HG03354 (cell line): ENCODE data around the gene CCDC12.

ENCODE experiments used
- ATAC-seq: cut with Tn5 transposase; IDR thresholded peaks from one replicate; pipeline ENCODE4 v1.9.1; 2021; ENCODE audit warnings: mild to moderate bottlenecking; ENCODE audit not compliant: unreplicated experiment, poor library complexity, severe bottlenecking

Gene CCDC12

DNA sequence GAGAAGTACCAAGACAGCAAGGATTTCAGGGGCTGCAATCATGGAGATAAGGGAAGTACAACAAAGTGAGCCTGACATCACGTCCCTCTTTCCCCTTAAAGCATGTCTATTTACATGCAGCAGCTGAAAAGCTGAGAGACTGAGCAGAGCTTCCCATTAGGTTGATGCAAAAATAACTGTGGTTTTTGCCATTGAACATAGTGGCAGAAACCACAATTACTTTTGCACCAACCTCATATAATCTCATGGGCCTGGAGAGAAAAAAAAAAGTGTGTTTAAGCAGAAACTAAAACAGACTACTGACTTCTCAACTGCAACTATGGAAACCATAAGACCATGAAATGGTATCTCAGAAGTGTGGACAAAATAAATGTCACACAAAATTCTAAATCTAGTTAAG, 48.3 kb downstream of the CCDC12 start:
- no peak for ATAC-seq

DNA sequence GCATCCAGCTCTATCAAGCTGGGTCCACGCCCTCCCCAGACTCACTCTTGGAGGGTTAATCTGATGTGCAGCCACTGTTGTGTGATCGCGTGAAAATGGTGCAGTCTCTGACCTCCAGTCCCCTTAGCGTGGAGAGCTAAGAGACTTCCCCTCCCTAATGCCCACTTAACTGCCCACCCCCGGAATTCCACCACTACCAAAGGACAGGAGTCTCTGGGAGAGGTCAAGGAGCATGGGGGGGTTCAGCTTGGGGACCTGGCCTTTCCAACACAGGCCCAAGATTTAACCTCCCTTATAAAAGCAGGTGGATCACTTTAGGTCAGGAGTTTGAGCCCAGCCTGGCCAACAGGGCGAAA, 48.8 kb downstream of the CCDC12 start:
- no peak for ATAC-seq

DNA sequence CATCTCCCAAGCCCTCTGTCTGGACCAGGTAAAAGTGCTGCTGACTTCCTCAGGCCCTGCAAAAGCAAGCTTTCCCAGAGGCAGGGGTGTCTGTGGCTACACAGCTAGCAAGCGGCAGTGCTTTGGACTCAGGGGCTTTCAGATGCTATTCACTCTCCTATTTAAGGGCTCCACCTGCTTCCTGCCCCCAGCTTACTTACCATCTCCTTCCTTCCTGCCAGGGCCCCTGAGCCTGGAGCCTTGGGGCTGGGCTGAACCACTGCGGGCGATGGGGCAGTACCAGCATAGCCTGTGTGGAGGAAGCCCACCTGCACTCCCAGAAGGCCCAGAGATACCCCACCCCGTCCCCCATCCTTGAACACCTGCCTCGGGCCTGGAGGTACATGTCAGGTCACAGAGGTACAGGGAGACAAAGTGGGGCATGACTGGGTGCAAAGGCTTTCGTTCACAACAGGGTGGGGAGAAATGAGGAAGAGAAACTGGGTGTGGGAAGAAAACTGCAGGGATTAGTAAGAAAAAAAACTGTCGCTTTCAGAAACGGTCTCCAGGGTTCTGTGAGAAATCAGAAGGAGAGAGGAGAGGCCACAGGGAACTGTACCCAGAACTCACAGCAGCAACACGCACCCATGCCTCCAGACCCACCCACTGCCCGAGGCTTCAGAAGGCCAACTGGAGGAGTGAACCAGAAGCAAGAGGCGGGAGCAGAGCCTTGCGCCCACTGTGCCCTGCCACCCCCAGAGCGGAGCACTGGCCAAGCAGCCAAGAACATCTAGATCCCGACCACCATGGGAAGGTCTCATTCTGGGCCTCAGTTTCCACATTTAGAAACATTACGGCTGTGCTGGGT, 49.5 kb downstream of the CCDC12 start:
- peak; percentile 60 for ATAC-seq

DNA sequence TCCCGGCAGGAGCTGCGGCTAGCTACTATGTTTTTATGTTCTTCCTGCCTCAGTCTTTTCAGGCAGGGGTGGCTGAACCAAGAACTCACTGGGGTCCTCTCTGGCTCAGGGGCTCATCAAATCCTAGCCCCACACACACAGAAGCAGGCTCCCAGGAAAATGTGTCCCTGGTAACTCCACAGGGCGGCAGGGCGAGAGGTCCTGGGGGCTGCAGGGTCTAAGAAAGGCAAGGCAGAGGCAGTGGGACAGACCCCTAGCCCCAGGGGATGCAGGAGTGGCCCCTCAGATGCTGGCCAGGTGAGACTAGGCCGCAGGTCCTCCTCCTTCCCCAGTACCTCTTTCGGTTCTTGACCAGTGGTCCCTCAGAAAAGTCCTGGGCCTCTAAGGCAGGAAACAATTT, 50.1 kb downstream of the CCDC12 start:
- no peak for ATAC-seq

DNA sequence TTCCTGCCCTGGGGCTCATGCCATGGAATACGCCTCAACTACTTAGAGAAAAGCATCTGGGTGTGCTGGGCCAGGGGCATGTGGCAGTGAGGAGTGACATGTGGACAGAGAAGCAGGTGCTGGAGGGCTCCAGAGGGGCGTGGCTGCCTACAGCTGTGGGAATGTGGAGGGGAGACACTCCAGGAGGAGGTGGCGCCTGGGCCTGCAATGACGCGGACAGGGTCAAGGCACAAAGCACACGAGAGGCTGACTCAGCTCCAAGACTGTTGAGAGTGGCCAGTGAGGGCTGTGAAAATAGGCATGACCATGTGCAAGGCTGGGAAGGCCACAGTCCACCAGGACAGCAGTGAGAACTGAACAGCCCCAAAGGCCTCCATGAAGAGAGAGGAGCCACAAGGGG, 50.5 kb downstream of the CCDC12 start:
- no peak for ATAC-seq

DNA sequence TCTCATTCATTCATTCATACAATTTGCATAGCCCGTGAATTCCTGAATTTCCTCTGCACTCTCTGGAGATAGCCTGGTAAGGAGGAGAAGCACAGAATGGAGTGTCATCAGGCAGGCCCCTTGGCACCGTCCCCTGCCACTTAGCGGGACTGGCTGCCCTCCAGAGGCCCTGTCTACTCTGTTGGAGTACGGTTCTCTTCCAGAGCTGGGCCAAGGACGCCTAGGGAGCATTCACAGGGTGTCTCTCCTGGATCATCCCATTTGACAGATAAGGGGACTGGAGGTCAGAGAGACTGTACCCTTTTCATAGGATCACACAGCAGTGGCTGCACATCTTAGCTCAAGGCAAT, 51.0 kb downstream of the CCDC12 start:
- ATAC-seq: no peak

DNA sequence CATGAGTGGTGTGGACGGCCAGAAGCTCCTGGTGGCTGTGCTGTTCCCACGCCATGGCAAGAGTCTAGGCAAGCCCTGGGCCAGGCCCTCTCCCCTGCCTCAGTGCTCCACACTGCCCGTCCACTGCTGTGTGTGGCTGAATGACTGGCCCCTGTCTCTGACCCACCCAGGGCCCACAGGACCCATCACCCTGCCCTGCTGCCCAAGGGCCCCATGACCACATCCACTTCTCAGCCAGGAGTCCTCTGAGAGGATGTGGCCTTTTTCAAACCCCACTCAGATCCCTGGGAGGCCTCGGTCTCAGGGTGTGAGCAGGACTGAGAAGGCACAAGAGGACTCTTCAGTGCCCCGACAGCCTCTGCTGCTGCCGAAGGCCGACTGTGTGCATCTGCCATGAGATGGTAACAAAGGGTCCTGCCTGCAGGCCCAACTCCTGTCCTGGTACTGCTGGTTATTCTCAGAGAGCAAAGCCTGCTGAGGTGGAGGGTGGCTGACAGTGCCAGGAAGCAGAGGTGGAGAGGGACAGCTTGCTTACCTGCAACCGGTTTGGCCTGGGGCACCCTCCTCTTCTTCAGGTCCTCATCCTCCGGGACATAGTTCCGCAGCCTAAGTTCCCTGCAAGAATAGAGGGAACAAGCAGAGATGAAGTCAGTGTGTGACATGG, 51.5 kb downstream of the CCDC12 start:
- no peak for ATAC-seq

DNA sequence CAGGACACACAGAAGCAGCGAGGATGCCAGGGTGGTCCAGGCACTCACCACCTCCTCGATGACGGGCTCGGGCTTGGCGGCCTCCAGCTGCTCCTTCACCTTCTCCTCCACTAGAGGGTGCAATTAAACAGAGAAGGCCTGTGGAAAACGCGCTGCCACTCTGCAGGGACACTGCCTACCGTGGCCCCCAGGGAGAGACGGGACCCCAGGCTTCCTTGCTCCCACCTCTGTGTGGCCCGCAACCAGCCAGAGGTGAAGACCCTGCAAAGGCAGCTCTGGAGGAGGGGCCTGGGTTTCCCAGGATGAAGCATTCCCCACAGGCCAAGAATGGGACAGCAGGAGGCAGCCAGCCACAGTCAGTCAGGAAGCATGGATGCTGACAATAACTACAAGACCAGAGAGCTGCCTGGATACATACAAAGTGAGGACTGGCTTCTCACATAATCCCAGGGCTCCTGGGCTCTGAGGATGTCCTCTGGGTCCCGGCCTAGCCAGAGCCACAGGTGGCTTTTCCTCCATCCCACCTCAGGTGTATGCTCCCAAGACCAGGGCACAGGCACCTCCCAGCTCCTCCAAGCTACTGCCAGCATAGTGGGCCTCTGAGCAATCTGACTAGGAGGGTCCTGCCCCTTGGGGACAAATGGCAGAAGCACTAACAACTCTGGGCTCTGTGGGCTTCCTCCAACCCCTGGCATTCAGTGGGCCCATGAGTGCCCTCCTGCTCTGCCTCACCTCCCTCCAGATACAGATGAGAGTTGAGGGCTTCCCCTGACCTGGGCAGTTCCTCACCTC, 52.8 kb downstream of the CCDC12 start:
- ATAC-seq: no peak

DNA sequence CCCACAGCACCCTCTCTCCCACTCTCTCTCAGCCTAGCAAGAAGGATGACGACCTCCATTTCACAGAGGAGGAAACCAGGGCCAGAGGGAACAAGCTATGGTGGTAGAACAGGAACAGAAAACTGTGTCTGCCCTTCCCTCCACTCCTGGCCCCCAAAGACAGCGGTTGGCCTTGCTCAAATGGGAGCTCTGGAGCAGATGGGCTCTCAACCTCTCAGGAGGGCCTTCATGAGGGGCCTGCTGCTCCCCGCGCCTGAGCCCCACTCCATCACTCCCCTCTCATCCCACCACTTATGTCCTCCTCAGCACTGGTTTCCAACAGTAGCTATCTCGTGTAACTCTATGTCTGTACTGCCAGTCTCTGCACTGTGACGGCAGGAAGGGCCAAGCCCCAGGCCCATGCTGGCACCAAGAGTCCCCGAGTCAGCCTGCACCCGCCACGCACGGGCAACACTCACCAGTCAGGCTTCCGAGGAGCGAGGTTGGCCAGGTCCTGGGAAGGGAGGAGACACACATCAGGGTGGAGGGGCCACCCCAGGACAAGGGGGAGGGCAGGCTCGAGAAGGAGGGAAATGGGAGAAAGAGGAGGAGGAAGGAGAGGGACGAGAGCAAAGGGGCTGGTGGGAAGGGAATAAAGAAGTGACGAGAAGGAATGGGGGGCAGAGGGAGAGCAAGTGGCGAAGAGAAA, 53.5 kb downstream of the CCDC12 start:
- no peak for ATAC-seq

DNA sequence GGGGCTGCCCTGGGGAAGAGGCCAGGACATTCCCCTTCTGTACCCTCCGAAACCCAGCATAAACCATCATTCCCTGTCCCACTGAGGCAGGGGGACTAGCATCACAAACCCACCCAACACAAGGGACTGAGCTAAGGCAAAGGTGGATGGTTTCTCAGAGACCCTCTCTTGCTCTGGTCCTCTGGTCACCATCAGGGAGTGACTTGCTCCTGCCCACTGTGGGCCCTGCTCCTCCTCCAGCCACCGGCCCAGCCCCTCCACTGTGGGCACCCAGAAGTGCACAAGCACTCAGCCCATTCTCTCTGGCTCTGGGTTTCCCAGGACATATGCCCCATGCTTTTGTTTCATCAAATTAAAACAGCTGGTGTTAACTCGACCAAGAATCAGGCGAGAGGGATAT, 54.1 kb downstream of the CCDC12 start:
- ATAC-seq: no peak

DNA sequence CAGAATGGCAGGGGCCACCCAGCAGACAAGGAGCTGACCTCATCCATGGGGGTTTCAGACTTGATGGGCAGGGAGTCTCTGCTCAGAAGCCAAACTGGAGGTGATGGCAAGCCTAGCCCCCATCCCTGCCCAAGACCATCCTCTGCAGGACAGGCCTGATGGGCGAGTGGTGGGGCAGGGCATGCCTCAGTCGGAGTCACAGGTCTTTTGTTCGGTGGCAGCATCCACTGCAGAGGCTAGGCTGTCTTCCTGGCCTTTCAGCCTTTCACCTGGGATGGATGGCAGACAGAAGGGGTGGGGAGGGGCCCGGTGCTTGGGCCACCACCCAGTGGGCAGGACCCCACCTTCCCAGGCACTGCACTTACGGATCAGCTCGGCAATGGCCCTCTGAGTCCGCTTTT, 54.7 kb downstream of the CCDC12 start:
- ATAC-seq: no peak

DNA sequence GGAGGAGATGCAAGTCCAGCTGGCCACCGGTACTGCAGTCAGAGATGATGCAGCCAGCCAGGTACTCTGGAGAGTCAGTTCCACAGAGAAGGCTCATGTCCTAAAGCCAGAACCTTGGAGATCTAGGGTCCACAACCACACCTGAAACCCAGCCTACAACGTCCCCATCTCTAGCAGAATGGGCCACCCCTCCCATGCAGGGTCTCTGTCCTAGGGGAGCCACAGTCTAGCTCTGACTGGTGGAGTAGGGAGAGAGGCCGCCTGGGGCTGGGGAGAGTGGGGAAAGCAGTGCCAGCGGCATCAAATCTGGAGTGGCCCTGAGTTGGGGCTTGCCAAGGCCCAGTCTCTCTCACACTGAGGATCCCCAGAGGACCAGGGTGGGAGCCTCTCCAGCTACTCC, 55.5 kb downstream of the CCDC12 start:
- no peak for ATAC-seq

DNA sequence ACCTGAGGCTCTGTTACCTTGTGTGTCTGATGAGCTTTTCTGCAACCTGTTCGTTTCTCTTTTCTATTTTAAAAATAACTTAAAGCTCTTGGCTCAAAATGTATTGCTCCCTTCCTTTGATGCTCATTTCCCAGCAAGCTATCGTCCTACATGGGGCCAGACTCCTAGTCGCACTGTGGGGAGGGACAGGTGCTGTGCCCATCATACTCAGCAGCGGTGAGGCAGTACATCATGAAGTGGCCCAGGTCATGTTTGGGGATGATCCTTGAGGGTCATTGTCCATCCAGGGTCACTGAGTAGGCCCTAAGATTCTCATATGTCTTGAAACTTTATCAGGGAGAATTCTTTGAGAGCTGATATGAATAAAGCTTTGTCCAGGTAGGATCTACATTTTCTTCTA, 57.9 kb downstream of the CCDC12 start:
- ATAC-seq: no peak

DNA sequence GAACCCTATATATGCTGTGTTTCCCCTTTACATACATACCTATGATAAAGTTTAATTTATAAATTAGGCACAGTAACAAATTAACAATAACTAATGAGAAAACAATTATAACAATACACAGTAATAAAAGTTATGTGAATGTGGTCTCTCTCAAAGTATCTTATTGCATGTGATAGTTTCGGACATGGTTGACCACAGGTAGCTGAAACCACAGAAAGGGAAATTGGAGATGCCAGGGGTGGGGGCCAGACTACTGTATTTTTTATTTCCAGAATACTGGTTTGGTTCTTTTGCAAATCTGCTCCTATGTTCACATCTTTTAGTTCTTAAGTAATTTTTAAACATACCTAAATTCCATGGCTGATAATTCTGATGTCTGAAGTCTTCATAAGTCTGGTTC, 58.3 kb downstream of the CCDC12 start:
- no peak for ATAC-seq

DNA sequence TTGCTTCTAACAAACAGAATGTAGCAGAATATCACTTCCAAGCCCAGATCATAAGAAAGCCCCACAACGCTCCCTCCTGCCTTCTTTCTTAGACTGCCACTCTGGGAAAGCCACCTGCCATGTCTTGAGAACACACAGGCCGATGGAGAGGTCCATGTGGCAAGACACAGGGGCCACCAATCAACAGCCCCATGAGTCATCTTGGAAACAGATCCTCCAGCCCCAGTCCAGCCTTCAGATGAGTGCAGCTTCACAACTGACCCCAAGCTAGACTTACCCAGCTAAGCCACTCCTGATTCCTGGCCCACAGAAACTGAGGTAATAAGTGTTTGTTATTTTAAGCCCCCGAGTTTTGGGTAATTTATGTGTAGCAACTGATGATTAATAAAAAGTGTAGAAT, 59.3 kb downstream of the CCDC12 start:
- ATAC-seq: no peak

DNA sequence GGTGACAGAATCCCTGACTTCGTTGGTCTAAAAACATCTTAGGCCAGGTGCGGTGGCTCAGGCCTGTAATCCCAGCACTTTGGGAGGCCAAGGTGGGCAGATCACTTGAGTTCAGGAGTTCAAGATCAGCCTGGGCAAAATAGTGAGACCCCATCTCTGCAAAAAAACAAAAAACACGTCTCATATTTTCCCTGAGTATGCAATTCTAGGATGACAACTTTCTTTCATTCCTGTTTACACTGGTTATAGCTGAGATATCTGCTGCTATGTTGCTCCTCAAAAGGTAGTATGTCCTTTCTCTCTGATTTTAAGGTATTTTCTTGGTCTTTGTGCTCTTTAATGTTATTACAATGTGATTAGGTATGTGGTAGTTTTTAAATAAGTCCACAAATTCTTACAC, 59.7 kb downstream of the CCDC12 start:
- no peak for ATAC-seq

DNA sequence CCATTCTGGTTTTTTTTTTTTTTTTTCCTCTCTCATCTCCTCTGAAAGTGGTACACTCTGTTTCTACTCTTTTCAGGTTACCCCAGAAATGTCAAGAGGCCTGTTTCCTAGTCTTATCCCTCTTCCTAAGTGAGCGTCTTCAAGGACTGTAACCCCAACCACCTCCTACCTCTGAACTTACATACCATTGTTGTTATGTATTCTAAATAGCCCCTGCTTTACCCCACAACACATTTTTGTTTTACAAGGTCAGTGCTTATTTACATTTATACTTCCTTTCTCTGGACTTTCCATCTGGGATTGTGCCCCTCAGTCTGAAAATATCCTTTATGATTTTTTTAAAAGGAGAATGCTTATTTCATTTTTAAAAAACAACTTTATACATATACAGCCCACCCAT, 60.3 kb downstream of the CCDC12 start:
- no peak for ATAC-seq

DNA sequence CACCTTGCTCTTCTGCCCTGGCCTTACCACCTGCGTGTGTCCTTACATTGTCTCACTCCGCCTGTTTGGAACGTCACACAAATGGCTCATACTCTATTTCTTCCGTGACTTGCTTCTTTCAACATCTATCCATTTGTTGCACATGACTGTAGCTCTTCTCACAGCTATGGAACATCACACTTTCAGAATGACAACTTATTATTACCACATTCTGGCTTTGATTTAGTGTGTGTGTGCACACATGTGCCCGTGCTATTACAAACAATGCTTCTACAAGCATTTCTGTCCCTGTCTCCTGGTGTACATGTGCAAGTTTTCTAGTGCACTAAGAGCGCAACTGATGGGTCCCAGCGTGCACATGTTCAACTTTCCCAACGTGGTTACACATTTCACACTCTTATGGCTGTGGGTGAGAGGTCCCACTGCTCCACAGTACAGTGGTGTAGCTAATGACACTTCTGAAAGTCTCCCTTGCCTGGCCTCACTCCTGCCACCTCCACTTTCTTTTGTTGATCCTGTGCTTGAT, 61.2 kb downstream of the CCDC12 start:
- no peak for ATAC-seq

DNA sequence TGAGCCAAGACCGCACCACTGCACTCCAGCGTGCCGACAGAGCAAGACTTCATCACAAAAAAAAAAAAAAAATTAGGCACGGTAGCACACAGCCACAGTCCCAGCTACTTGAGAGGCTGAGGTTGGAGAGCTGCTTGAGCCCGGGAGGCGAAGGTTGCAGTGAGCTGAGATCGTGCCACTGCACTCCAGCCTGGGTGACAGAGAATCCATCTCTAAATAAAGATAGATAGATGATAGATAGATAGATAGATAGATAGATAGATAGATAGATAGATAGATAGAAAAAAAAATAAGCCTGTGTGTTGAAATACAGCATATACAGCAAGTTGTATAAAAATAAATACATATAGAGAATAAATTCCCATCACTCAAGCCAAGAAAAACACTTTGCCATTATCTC, 61.7 kb downstream of the CCDC12 start:
- ATAC-seq: no peak

DNA sequence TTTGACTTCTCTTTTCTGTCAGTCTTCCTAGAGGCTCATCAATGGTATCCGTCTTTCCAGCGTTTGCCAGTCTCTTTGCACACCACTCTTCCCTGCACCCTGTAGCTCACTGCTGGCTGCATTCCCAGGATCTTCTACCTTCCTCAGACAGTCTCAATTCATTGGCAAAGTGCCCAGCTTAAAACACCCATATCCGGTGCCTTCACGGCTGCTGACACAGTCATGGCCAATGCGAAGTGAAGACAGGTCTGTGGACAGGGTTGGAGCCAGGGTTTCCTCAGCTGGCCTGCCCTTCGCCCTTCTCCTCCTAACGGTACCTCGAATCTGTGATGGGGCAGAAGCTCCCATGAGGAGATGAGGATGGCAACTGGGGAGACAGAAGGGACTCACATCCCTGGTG, 62.9 kb downstream of the CCDC12 start:
- ATAC-seq: no peak
